Kidney (tissue), 14 donors: ENCODE data around the gene ZNF581. TPM values are rescaled to one million over a fixed set of nuclear protein-coding genes. Genes with fewer than 3 reads are reported as not detected.

ENCODE experiments used
- DNase-seq, 5 donors: peaks; one replicate each; pipeline ENCODE4 v3.0.0-alpha.2; 2013 to 2020
- FAIRE-seq: peaks from 2 replicates; lab custom pipeline; 2012; peaks lifted over from hg19 to GRCh38; lab: Jason Lieb, UNC
- H3K27ac ChIP-seq, 2 donors: one replicate each; pipeline ENCODE4 v1.7.0; 2013; ENCODE audit warnings: low read depth in 2 of 2, low read length in 2 of 2, inconsistent platforms in 1 of 2
- H3K27me3 ChIP-seq: one replicate; pipeline ENCODE4 v1.7.1; 2013; ENCODE audit warnings: low read length, inconsistent platforms; ENCODE audit not compliant: control insufficient read depth, insufficient read depth
- H3K36me3 ChIP-seq, 3 donors: one replicate each; pipeline versions ENCODE4 v1.7.0 to v1.7.1; 2013; ENCODE audit warnings: low read length in 3 of 3, control low read depth in 1 of 3, inconsistent platforms in 1 of 3; ENCODE audit not compliant: insufficient read depth in 3 of 3, control insufficient read depth in 2 of 3
- H3K4me1 ChIP-seq, 3 donors: one replicate each; pipeline versions ENCODE4 v1.7.0 to v1.7.1; 2013; ENCODE audit warnings: low read length in 3 of 3, inconsistent platforms in 1 of 3, low read depth in 1 of 3; ENCODE audit not compliant: control insufficient read depth in 2 of 3, insufficient read depth in 2 of 3
- H3K4me3 ChIP-seq, 3 donors: one replicate each; pipeline versions ENCODE4 v1.7.0 to v1.8.1; 2013; ENCODE audit warnings: low read length in 3 of 3, control low read depth in 1 of 3, inconsistent platforms in 1 of 3
- H3K9ac ChIP-seq, 3 donors: one replicate each; pipeline versions ENCODE4 v1.7.0 to v1.7.1; 2013; ENCODE audit warnings: low read length in 3 of 3, control low read depth in 1 of 3, inconsistent platforms in 1 of 3
- H3K9me3 ChIP-seq, 3 donors: one replicate each; pipeline versions ENCODE4 v1.7.0 to v1.7.1; 2013; ENCODE audit warnings: low read length in 3 of 3, control low read depth in 1 of 3, inconsistent platforms in 1 of 3; ENCODE audit not compliant: control insufficient read depth in 2 of 3, insufficient read depth in 1 of 3
- CTCF ChIP-seq: IDR thresholded peaks from 3 replicates; pipeline ENCODE4 v1.5.1; 2012; ENCODE audit warnings: mild to moderate bottlenecking, moderate library complexity, borderline replicate concordance; ENCODE audit not compliant: insufficient read depth; ENCODE audit errors: extremely low read depth
- intact Hi-C: fragments of 100-400 bp; cut with DNase I; formaldehyde crosslinking; loops from one replicate; pipeline ENCODE4 v1.11.1; 2022
- polyA plus RNA-seq: library from polyadenylated mRNA; stranded (reverse); fragments of 350-450 nt; fragmentation: Illumina TruSeq; extraction: RNeasy Lipid Tissue Mini Kit (QIAGEN cat#74804); gene quantifications from one replicate; pipeline ENCODE4 v1.2.3, GENCODE V29; 2014; ENCODE audit warnings: low read depth, low replicate concordance; ENCODE audit not compliant: insufficient read depth
- total RNA-seq: library from RNA; stranded (reverse); fragmentation: NEBNext Ultra II Directional; extraction: Animal tissue kit (Norgen Biotek cat#: 25700); gene quantifications from one replicate; pipeline ENCODE4 v1.2.1, GENCODE V29; 2021
- donor health status: control.
- donor health status: control.
- donor health status: control.
- donor health status: control.
- donor health status: control.
- donor health status: DM: yes; HTN: yes; CAD: no.
- donor health status: Normal renal cell carcinoma (clear cell type).

The ZNF581 gene
- total and polyA plus RNA-seq, 2 donors from 2014 or later = 22.0 to 23.6 TPM

DNA sequence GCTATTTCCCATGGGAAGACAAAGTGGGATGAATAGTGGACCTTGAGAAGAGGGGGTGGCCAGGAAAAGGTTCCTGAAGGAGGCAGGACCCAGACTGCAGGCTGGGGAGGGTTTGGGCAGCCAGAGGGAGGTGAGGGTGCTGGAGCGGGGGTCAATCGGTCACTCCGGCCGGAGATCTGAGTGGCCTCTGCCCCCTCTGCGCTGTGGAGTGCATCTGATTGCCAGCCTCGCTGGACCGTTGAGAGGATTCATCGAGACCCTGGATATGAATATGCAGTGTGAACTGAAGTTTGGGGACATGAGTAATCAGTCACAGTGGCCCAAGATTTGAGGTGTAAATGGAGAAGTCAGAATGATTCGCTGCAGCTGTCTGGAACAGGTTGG, 8.1 kb upstream of the ZNF581 start:
- Histone ChIP-seq H3K36me3 (no peaks in the 10 kb centered on the region), H3K27ac (peak overlapping the region; percentile 97), H3K4me1 (peaks cover 3 to 28% (median 7%) of the 10 kb centered on the region in 3 donors), H3K9me3 (no peaks in the 10 kb centered on the region), H3K27me3 (no peaks in the 10 kb centered on the region), H3K4me3 (peak overlapping the region; percentile 95 to 100 (median 97)), H3K9ac (peak overlapping the region; percentile 98 to 100 (median 100))
- DNase-seq (peak in 1 of 5 donors; percentile 75), FAIRE-seq (no peak)
- no peak for TF ChIP-seq CTCF
- intact Hi-C loops = no loop called here

- H3K9me3 ChIP-seq = no peaks in the 10 kb centered on the region
- H3K4me1 ChIP-seq = peaks cover 3 to 31% (median 7%) of the 10 kb centered on the region in 3 donors
- H3K9ac ChIP-seq = peak overlapping the region; percentile 98 to 100 (median 100)
- no peak for FAIRE-seq
- H3K36me3 ChIP-seq = no peaks in the 10 kb centered on the region
- H3K27me3 ChIP-seq = no peaks in the 10 kb centered on the region
- no peak for TF ChIP-seq CTCF
- DNase-seq = peak in 1 of 5 donors; percentile 53
- intact Hi-C loops = no loop called here
- peak overlapping the region; percentile 97 for H3K27ac ChIP-seq
- H3K4me3 ChIP-seq = peak overlapping the region; percentile 95 to 100 (median 97)
Measured at GRCh38 chr19:55635856-55636440, 7.5 kb upstream of the ZNF581 start.

- no peaks in the 10 kb centered on the region for H3K9me3 ChIP-seq
- no peak for TF ChIP-seq CTCF
- peaks cover 3 to 31% (median 7%) of the 10 kb centered on the region in 3 donors for H3K4me1 ChIP-seq
- no peaks in the 10 kb centered on the region for H3K27me3 ChIP-seq
- DNase-seq (peak in 1 of 5 donors; percentile 39), FAIRE-seq (no peak)
- H3K4me3 ChIP-seq = peak overlapping the region in 2 of 3 donors; percentile 95 to 100
- no peaks in the 10 kb centered on the region for H3K36me3 ChIP-seq
- H3K27ac ChIP-seq = no peak overlapping the region
- intact Hi-C loops = no loop called here
- peak overlapping the region in 1 of 3 donors; percentile 100 for H3K9ac ChIP-seq
Measured at GRCh38 chr19:55636723-55637122, 6.7 kb upstream of the ZNF581 start.
